NCI-H82 treated with DMSO at 0.1 percent for 48 hours (cell line): ENCODE data around the gene CACNB4.

Experiments
- DNase-seq: peaks from one replicate; lab custom pipeline; 2025; ENCODE audit not compliant: unreplicated experiment; lab: John Stamatoyannopoulos, UW

CACNB4 gene

GRCh38 chr2:151977631-151978030 lies 121.2 kb downstream of the CACNB4 start:
- no peak for DNase-seq

GRCh38 chr2:151976945-151977353 lies 121.9 kb downstream of the CACNB4 start:
- DNase-seq, result no peak

GRCh38 chr2:151975460-151976414 lies 123.1 kb downstream of the CACNB4 start:
- DNase-seq, result no peak

GRCh38 chr2:151974988-151975387 lies 123.9 kb downstream of the CACNB4 start:
- DNase-seq, result no peak

- peak; percentile 26 for DNase-seq
Observed at GRCh38 chr2:151973901-151974199, 125.0 kb downstream of the CACNB4 start.

GRCh38 chr2:151973013-151973900 lies 125.6 kb downstream of the CACNB4 start:
- DNase-seq, result no peak

GRCh38 chr2:151972241-151973012 lies 126.4 kb downstream of the CACNB4 start:
- no peak for DNase-seq

GRCh38 chr2:151971301-151972051 lies 127.4 kb downstream of the CACNB4 start:
- no peak for DNase-seq

- DNase-seq, result no peak
Observed at GRCh38 chr2:151968770-151969470, 129.9 kb downstream of the CACNB4 start.

GRCh38 chr2:151967829-151968722 lies 130.8 kb downstream of the CACNB4 start:
- no peak for DNase-seq

- DNase-seq, result no peak
Observed at GRCh38 chr2:151965884-151966283, 133.0 kb downstream of the CACNB4 start.

GRCh38 chr2:151961558-151961957 lies 137.3 kb downstream of the CACNB4 start:
- no peak for DNase-seq

GRCh38 chr2:151959238-151959637 lies 139.6 kb downstream of the CACNB4 start:
- DNase-seq, result no peak

GRCh38 chr2:151953467-151953866 lies 145.4 kb downstream of the CACNB4 start:
- no peak for DNase-seq

- no peak for DNase-seq
Observed at GRCh38 chr2:151952691-151953456, 146.0 kb downstream of the CACNB4 start.

- DNase-seq, result no peak
Observed at GRCh38 chr2:151947813-151948165, 151.1 kb downstream of the CACNB4 start.

GRCh38 chr2:151946899-151947812 lies 151.7 kb downstream of the CACNB4 start:
- peak; percentile 41 for DNase-seq
